Common myeloid progenitor, CD34-positive (primary cell): ENCODE data around the gene UBE4A.

Experiments used
- CTCF ChIA-PET: fragments of 350-600 bp; sonication (Branson Sonifier 250); formaldehyde crosslinking; loops from one replicate; lab custom pipeline; 2021; ENCODE audit warnings: antibody characterized with exemption; lab: Charles Lee
- POLR2A ChIA-PET: fragments of 350-600 bp; sonication (Branson Sonifier 250); formaldehyde crosslinking; loops from one replicate; lab custom pipeline; 2021; ENCODE audit warnings: antibody characterized with exemption; lab: Charles Lee
- DNase-seq, 3 donors: peaks; one replicate each; pipeline versions ENCODE4 v3.0.0 to v3.0.0-alpha.2; 2013
- H3K27ac ChIP-seq, 2 experiments: 1 replicate in 1 of 2; 2 replicates in 1 of 2; pipeline ENCODE4 v1.7.0; 2013; ENCODE audit warnings: inconsistent platforms in 2 of 2, low read length in 2 of 2, mild to moderate bottlenecking in 2 of 2, low read depth in 1 of 2, moderate library complexity in 1 of 2; ENCODE audit not compliant: severe bottlenecking in 2 of 2, insufficient read depth in 1 of 2, poor library complexity in 1 of 2
- H3K27me3 ChIP-seq, 5 experiments: replicated peaks in 2 of 5; 1 replicate in 3 of 5; 2 replicates in 2 of 5; pipeline versions ENCODE4 v1.6.1 to v1.7.0; 2013; ENCODE audit warnings: low read length in 4 of 5, mild to moderate bottlenecking in 2 of 5, moderate library complexity in 2 of 5, inconsistent platforms in 1 of 5; ENCODE audit not compliant: insufficient read depth in 5 of 5, control insufficient read depth in 4 of 5
- H3K36me3 ChIP-seq, 4 experiments: 1 replicate in 2 of 4; 2 replicates in 2 of 4; pipeline versions ENCODE4 v1.6.1 to v1.7.0; 2013; ENCODE audit warnings: low read length in 3 of 4, control low read depth in 1 of 4, mild to moderate bottlenecking in 1 of 4; ENCODE audit not compliant: control insufficient read depth in 4 of 4, insufficient read depth in 4 of 4
- H3K4me1 ChIP-seq, 4 experiments: 1 replicate in 3 of 4; 2 replicates in 1 of 4; pipeline versions ENCODE4 v1.6.1 to v1.7.1; 2013; ENCODE audit warnings: low read length in 3 of 4, mild to moderate bottlenecking in 3 of 4, control low read depth in 1 of 4, inconsistent platforms in 1 of 4, moderate library complexity in 1 of 4; ENCODE audit not compliant: control insufficient read depth in 4 of 4, insufficient read depth in 4 of 4; ENCODE audit errors: control extremely low read depth in 1 of 4
- H3K4me3 ChIP-seq, 7 experiments: 1 replicate in 4 of 7; 2 replicates in 3 of 7; pipeline versions ENCODE4 v1.5.1 to v1.7.0; 2013; ENCODE audit warnings: mild to moderate bottlenecking in 7 of 7, low read length in 6 of 7, moderate library complexity in 6 of 7, inconsistent platforms in 2 of 7, low read depth in 2 of 7, control low read depth in 1 of 7; ENCODE audit not compliant: insufficient read depth in 4 of 7, control insufficient read depth in 1 of 7; ENCODE audit errors: extremely low read depth in 1 of 7
- H3K9me3 ChIP-seq, 5 experiments: 1 replicate in 4 of 5; 2 replicates in 1 of 5; pipeline versions ENCODE4 v1.6.1 to v1.7.1; 2013; ENCODE audit warnings: low read length in 4 of 5, mild to moderate bottlenecking in 2 of 5, inconsistent platforms in 1 of 5, low read depth in 1 of 5, moderate library complexity in 1 of 5; ENCODE audit not compliant: control insufficient read depth in 4 of 5, insufficient read depth in 2 of 5; ENCODE audit errors: control extremely low read depth in 1 of 5
- WGBS: methylation state at CpG from one replicate; pipeline ENCODE4 v1.1.5; 2013; ENCODE audit not compliant: insufficient coverage; 5-methylcytosine and 5-hydroxymethylcytosine counted together

UBE4A gene

GRCh38 chr11:118341261-118341660 lies 18.1 kb upstream of the UBE4A start:
- Histone ChIP-seq H3K36me3 (no peaks in the 10 kb centered on the region), H3K27ac (no peak overlapping the region), H3K9me3 (no peaks in the 10 kb centered on the region), H3K4me3 (no peak overlapping the region), H3K4me1 (peaks cover 0 to 10% (median 2%) of the 10 kb centered on the region in 4 experiments), H3K27me3 (no peaks in the 10 kb centered on the region)
- no peak for DNase-seq
- 90% methylated on average over 3 of the region's 3 CpGs for WGBS
- CTCF ChIA-PET: interaction anchor here (0.6 to 3.9 kb wide), 3 partner anchors 11 to 45 kb away, joined by 3 to 14 read pairs (median 6); no protein-coding TSS in a partner anchor
- POLR2A ChIA-PET: no interaction called here

- no peak overlapping the region for H3K4me3 ChIP-seq
- H3K36me3 ChIP-seq: no peaks in the 10 kb centered on the region
- H3K4me1 ChIP-seq: peaks cover 0 to 10% (median 2%) of the 10 kb centered on the region in 4 experiments
- no peak for DNase-seq
- ChIA-PET CTCF (interaction anchor here (0.6 to 1.0 kb wide), 2 partner anchors 19 to 46 kb away, joined by 3 to 4 read pairs; no protein-coding TSS in a partner anchor), POLR2A (no interaction called here)
- H3K27ac ChIP-seq: no peak overlapping the region
- H3K27me3 ChIP-seq: no peaks in the 10 kb centered on the region
- H3K9me3 ChIP-seq: no peaks in the 10 kb centered on the region
- WGBS: 96% methylated on average over 4 of the region's 5 CpGs
Observed at GRCh38 chr11:118341815-118342489, 17.4 kb upstream of the UBE4A start.

- Histone ChIP-seq H3K27me3 (no peaks in the 10 kb centered on the region), H3K4me1 (peaks cover 0 to 10% (median 2%) of the 10 kb centered on the region in 4 experiments), H3K4me3 (no peak within 1 kb of the TSS), H3K27ac (no peak within 1 kb of the TSS), H3K36me3 (no peaks in the 10 kb centered on the region), H3K9me3 (no peaks in the 10 kb centered on the region)
- no peak for DNase-seq
- 92% methylated on average over 11 of the region's 13 CpGs for WGBS
- CTCF ChIA-PET: interaction anchor here (1.0 kb wide), 1 partner anchor 47 kb away, joined by 4 read pairs; no protein-coding TSS in a partner anchor
- POLR2A ChIA-PET: no interaction called here
Observed at GRCh38 chr11:118342503-118343161, 16.8 kb upstream of the UBE4A start, which contains the start of gene CD3D. Gene CD3D (minus strand): TSS chr11:118342705. CDS start chr11:118342607, 98 bp downstream.

GRCh38 chr11:118343248-118343647 lies 16.2 kb upstream of the UBE4A start:
- 89% methylated on average over 9 of the region's 9 CpGs for WGBS
- POLR2A ChIA-PET: no interaction called here
- CTCF ChIA-PET: no interaction called here
- H3K4me3 ChIP-seq: no peak overlapping the region
- H3K27me3 ChIP-seq: no peaks in the 10 kb centered on the region
- no peaks in the 10 kb centered on the region for H3K9me3 ChIP-seq
- H3K27ac ChIP-seq: no peak overlapping the region
- H3K4me1 ChIP-seq: peaks cover 0 to 9% (median 2%) of the 10 kb centered on the region in 4 experiments
- DNase-seq: no peak
- H3K36me3 ChIP-seq: no peaks in the 10 kb centered on the region

GRCh38 chr11:118343981-118344515 lies 15.4 kb upstream of the UBE4A start, which contains the start of gene CD3G:
Gene CD3G (plus strand): TSS chr11:118344344. CDS start chr11:118344424, 80 bp downstream.
- Histone ChIP-seq H3K4me1 (peaks cover 0 to under 1% (median 0%) of the 10 kb centered on the region in 4 experiments), H3K27me3 (no peaks in the 10 kb centered on the region), H3K27ac (no peak within 1 kb of the TSS), H3K9me3 (no peaks in the 10 kb centered on the region), H3K4me3 (no peak within 1 kb of the TSS), H3K36me3 (no peaks in the 10 kb centered on the region)
- ChIA-PET POLR2A (interaction anchor here (0.7 kb wide), 1 partner anchor 665 kb away, joined by 3 read pairs; no protein-coding TSS in a partner anchor), CTCF (no interaction called here)
- DNase-seq: no peak
- WGBS: 95% methylated on average over 5 of the region's 6 CpGs

GRCh38 chr11:118349475-118349874 lies 9.9 kb upstream of the UBE4A start:
- no peak for DNase-seq
- WGBS: 89% methylated on average over 6 of the region's 6 CpGs
- Histone ChIP-seq H3K4me1 (no peaks in the 10 kb centered on the region), H3K36me3 (no peaks in the 10 kb centered on the region), H3K27ac (no peak overlapping the region), H3K4me3 (no peak overlapping the region), H3K27me3 (peaks cover 0 to 2% (median 0%) of the 10 kb centered on the region in 5 experiments), H3K9me3 (no peaks in the 10 kb centered on the region)
- ChIA-PET POLR2A (no interaction called here), CTCF (interaction anchor here (1.2 to 3.3 kb wide), 3 partner anchors 43 to 169 kb away, joined by 3 to 14 read pairs (median 3); no protein-coding TSS in a partner anchor)
